GM18907 (cell line): ENCODE measurements around the gene RAMP3.

Source experiments
- ATAC-seq: cut with Tn5 transposase; IDR thresholded peaks from one replicate; pipeline ENCODE4 v1.9.1; 2021; ENCODE audit warnings: mild to moderate bottlenecking, moderate library complexity; ENCODE audit not compliant: unreplicated experiment

The RAMP3 gene

GRCh38 chr7:45219801-45220435 is 62.3 kb downstream of the RAMP3 start:
- ATAC-seq = no peak

GRCh38 chr7:45220846-45221618 is 63.4 kb downstream of the RAMP3 start:
- no peak for ATAC-seq

- no peak for ATAC-seq
Observed at GRCh38 chr7:45221896-45222604, 64.5 kb downstream of the RAMP3 start.

- no peak for ATAC-seq
Observed at GRCh38 chr7:45223078-45223477, 65.5 kb downstream of the RAMP3 start.

DNA sequence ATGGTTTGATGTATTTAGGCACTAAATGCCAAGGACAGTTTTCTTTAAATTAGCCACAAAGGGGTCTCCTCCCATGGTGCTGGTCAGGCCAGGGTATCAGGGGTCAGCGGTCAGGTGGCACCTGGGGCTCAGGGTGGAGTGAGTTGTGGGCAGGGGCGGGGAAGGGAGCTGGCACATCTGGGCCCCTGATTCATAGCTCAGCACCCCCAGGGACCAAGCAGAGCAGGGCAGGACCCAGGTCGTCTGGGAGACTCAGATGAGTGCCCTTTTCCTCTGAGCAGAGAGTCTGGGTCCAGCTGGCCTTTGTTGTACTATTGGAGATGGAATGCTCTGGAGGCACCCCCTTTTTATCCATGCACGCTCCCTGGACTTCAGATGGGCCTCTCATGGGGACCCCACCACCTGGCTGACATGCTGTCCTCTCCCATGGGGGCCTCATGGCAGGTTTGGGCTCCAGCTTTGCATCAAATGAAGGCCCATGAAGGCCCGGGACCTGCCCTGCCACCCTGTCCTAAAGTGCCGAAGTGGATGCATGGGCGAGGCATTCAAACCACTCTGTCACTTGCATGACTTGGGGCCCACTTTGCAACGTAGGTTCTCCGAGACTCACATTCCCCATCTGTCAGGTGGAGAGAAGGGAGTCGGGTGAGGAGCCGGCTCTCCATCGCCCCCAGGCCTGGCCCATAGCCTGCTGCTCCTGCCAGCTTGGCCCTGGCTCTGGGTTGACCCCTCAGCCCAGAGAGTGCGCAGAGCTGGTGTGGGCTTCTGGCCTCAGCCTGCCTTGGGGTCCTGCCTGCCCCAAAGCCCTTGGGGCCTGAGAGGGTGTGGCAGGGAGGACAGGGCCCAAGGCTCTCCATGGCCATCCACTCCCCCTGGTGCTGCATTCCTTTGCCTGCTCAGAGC is 66.4 kb downstream of the RAMP3 start:
- no peak for ATAC-seq

GRCh38 chr7:45224832-45225231 is 67.2 kb downstream of the RAMP3 start:
- ATAC-seq = no peak

- no peak for ATAC-seq
Observed at GRCh38 chr7:45225311-45225947, 67.8 kb downstream of the RAMP3 start.

- ATAC-seq = no peak
Observed at GRCh38 chr7:45225948-45226335, 68.4 kb downstream of the RAMP3 start.

- ATAC-seq = no peak
Observed at GRCh38 chr7:45229156-45229920, 71.7 kb downstream of the RAMP3 start.

GRCh38 chr7:45230083-45230482 is 72.5 kb downstream of the RAMP3 start:
- no peak for ATAC-seq

- ATAC-seq = no peak
Observed at GRCh38 chr7:45230611-45231165, 73.1 kb downstream of the RAMP3 start.

GRCh38 chr7:45233249-45233775 is 75.7 kb downstream of the RAMP3 start:
- no peak for ATAC-seq
